Pancreas (tissue), 10 donors: ENCODE results near the gene TOMM20. TPM values are rescaled to one million over a fixed set of nuclear protein-coding genes. Genes with fewer than 3 reads are reported as not detected.

ENCODE experiments used
- ATAC-seq, 4 donors: fragments of 200-7000 bp; cut with Tn5 transposase; one replicate each; pipeline versions ENCODE4 v1.8.0 to v1.9.1; 2020; ENCODE audit warnings: mild to moderate bottlenecking in 4 of 4, moderate library complexity in 4 of 4
- DNase-seq, 6 donors: peaks; one replicate each; pipeline ENCODE4 v3.0.0-alpha.2; 2020
- FAIRE-seq: peaks from 2 replicates; lab custom pipeline; 2012; peaks lifted over from hg19 to GRCh38; lab: Jason Lieb, UNC
- H3K27ac ChIP-seq, 4 donors: fragments of 200-600 bp; sonication (generic); 1 replicate in 3 of 4; 2 replicates in 1 of 4; pipeline versions ENCODE4 v1.5.0 to v1.8.0; 2020
- H3K27me3 ChIP-seq, 4 donors: fragments of 200-600 bp; one replicate each; pipeline ENCODE4 v1.8.0; 2021
- H3K36me3 ChIP-seq, 3 donors: fragments of 200-600 bp; sonication (generic) in 1 of 3; one replicate each; pipeline versions ENCODE4 v1.5.0 to v1.8.0; 2020 to 2021
- H3K4me1 ChIP-seq, 3 donors: fragments of 200-600 bp; one replicate each; pipeline ENCODE4 v1.8.0; 2021
- H3K4me3 ChIP-seq, 4 donors: fragments of 200-600 bp; sonication (generic) in 2 of 4; one replicate each; pipeline versions ENCODE4 v1.5.0 to v1.8.0; 2020 to 2021
- H3K9me3 ChIP-seq, 4 donors: fragments of 200-600 bp; one replicate each; pipeline ENCODE4 v1.8.0; 2021
- CTCF ChIP-seq, 4 donors: fragments of 200-600 bp; sonication (generic) in 3 of 4; IDR thresholded peaks; one replicate each; pipeline versions ENCODE4 v1.5.0 to v1.8.0; 2021; ENCODE audit warnings: antibody characterized with exemption in 4 of 4
- WGBS, 2 donors: extraction: QIAGEN DNeasy Blood & Tissue Kit; methylation state at CpG; one replicate each; pipeline ENCODE4 v1.1.7; 2013; 5-methylcytosine and 5-hydroxymethylcytosine counted together
- intact Hi-C, 3 donors: fragments of 100-400 bp; cut with DNase I; formaldehyde crosslinking; loops; one replicate each; pipeline versions ENCODE4 v1.11.1 to v1.14.2; 2022
- polyA plus RNA-seq, 2 donors: library from polyadenylated mRNA; stranded (reverse); fragments of 200-250 nt; gene quantifications; one replicate each; pipeline ENCODE4 v1.2.3, GENCODE V29; 2013
- total RNA-seq, 6 donors: library from RNA; stranded (reverse); fragmentation: NEBNext Ultra II Directional in 4 of 6; extraction: Animal tissue kit (Norgen Biotek cat#: 25700) in 4 of 6; gene quantifications; one replicate each; pipeline versions ENCODE4 v1.2.1 to v1.2.4, GENCODE V29; 2021 to 2023
- donor health status: healthy with polysubstance abuse.
- donor health status: DM: no; HTN: no; CAD: no; lungs with moderate emphysema.
- donor health status: DM: no; HTN: no; CAD: no.
- donor health status: control.
- donor health status: control.
- donor health status: Bipolar disorder and iron deficiency.
- donor health status: DM: yes; HTN: yes; CAD: no.
- donor health status: DM: no; HTN: no; CAD: no.
- donor health status: DM: no; HTN: no; CAD: no.
- donor health status: DM: yes; HTN: yes; CAD: no.

TOMM20 gene
- total and polyA plus RNA-seq, 8 donors: 37.7 to 106 (median 79.4) TPM

DNA sequence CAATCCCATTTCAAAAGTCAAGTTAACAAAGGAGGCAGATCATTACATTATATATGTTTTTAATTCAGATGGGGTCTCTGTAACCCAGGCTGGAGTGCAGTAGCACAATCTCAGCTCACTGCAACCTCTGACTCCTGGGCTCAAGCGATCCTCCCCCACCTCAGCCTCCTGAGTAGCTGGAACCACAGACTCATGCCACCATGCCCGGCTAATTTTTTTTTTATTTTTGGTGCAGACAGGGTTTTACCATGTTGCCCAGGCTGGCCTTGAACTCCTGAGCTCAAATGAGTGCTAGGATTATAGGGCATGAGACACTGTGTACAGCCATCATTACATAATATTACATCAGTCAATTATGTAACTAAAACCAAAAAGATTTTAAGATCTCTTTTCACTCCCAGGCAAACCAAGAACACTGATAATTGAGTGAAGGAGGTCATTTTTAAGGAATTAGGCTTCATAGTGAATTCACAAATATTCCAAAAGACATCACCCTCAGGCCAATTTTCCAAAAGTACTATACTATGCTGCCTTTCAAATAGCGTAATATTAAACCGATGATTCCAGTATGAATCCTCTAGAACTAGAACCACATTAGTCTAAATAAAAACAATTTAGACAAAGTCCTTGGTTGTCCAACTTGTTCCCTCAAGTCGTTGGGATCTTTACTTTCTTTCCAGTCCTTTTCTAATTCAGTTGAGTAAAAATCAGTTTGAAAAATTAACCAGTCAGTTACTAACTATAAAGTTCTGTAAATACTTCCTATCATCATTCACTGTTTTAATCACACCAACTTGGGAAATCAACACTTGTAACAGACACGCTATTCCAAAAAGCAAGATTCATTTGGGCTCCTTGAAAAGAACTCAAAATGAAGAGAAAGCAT lies 16.1 kb downstream of the TOMM20 start:
- DNase-seq (no peak), ATAC-seq (peak in 1 of 4 donors; percentile 29), FAIRE-seq (no peak)
- intact Hi-C loops: no loop called here
- H3K4me1 ChIP-seq: peaks cover 11 to 15% (median 13%) of the 10 kb centered on the region in 3 donors
- H3K36me3 ChIP-seq: peaks cover 0 to 9% (median 3%) of the 10 kb centered on the region in 3 donors
- 68 to 74% methylated on average over 6 of the region's 6 CpGs for WGBS, 2 donors
- H3K27me3 ChIP-seq: no peaks in the 10 kb centered on the region
- TF ChIP-seq CTCF (IDR thresholded peaks at IDR 0.05): no peak
- H3K4me3 ChIP-seq: no peak overlapping the region
- H3K9me3 ChIP-seq: no peaks in the 10 kb centered on the region
- peak overlapping the region in 1 of 4 donors; percentile 20 for H3K27ac ChIP-seq

GRCh38 chr1:235111107-235111506 lies 17.5 kb downstream of the TOMM20 start:
- WGBS, 2 donors: 92 to 93% methylated on average over 3 of the region's 3 CpGs

DNA sequence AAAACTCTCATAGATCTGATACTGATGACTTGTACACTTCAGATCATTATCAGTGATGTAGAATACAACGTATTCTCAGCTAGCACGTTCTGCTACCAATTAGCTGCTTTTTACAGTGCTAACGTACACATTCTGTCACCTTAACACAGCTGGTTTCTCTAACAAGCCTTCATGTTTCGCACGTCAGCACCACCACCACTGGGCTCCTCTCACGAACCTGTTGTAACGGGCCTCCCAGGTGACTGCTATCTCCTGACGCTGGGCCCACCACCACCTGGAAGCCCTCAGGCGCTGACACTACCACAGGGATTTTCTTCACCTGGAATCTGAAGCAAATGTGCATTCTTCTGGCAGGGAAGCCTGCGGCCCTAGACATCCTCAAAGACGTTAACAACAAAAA lies 19.8 kb downstream of the TOMM20 start:
- peaks cover 9 to 13% (median 11%) of the 10 kb centered on the region in 3 donors for H3K4me1 ChIP-seq
- intact Hi-C loops: no loop called here
- no peak for TF ChIP-seq CTCF (IDR thresholded peaks at IDR 0.05)
- no peaks in the 10 kb centered on the region for H3K9me3 ChIP-seq
- no peak for FAIRE-seq
- no peak overlapping the region for H3K27ac ChIP-seq
- no peak overlapping the region for H3K4me3 ChIP-seq
- no peaks in the 10 kb centered on the region for H3K27me3 ChIP-seq
- DNase-seq: no peak
- WGBS, 2 donors: 94 to 95% methylated on average over 11 of the region's 11 CpGs
- ATAC-seq: no peak
- no peaks in the 10 kb centered on the region for H3K36me3 ChIP-seq

More at GRCh38 chr1:235111107-235111506, 17.5 kb downstream of the TOMM20 start:
- intact Hi-C loops: no loop called here
- H3K27ac ChIP-seq: no peak overlapping the region
- H3K36me3 ChIP-seq: peaks cover 0 to 5% (median 0%) of the 10 kb centered on the region in 3 donors
- no peak for TF ChIP-seq CTCF (IDR thresholded peaks at IDR 0.05)
- H3K27me3 ChIP-seq: no peaks in the 10 kb centered on the region
- no peak for FAIRE-seq
- DNase-seq: no peak
- no peak overlapping the region for H3K4me3 ChIP-seq
- no peaks in the 10 kb centered on the region for H3K9me3 ChIP-seq
- ATAC-seq: no peak
- peaks cover 11 to 15% (median 13%) of the 10 kb centered on the region in 3 donors for H3K4me1 ChIP-seq

- Histone ChIP-seq H3K36me3 (no peaks in the 10 kb centered on the region), H3K27ac (no peak overlapping the region), H3K4me1 (peaks cover 6 to 9% (median 6%) of the 10 kb centered on the region in 3 donors), H3K9me3 (no peaks in the 10 kb centered on the region), H3K27me3 (no peaks in the 10 kb centered on the region), H3K4me3 (no peak overlapping the region)
- WGBS, 2 donors: 100% methylated on average over 1 of the region's 1 CpG
- no peak for TF ChIP-seq CTCF (IDR thresholded peaks at IDR 0.05)
- FAIRE-seq (no peak), DNase-seq (no peak), ATAC-seq (no peak)
- intact Hi-C loops: no loop called here
These were observed 20.4 kb downstream of the TOMM20 start for GRCh38 chr1:235108185-235108593.
